GM19035 (cell line): ENCODE data around the gene GFER.
A peak's percentile ranks its signal among the peaks of the same experiment; 100 is the strongest.

Source experiments
- ATAC-seq: cut with Tn5 transposase; IDR thresholded peaks from one replicate; pipeline ENCODE4 v1.9.1; 2021; ENCODE audit not compliant: unreplicated experiment

GFER gene

GRCh38 chr16:1974157-1975070, 9.6 kb upstream of the GFER start:
- ATAC-seq, result no peak

- ATAC-seq, result no peak
These were observed 8.4 kb upstream of the GFER start for GRCh38 chr16:1975432-1976215.

DNA sequence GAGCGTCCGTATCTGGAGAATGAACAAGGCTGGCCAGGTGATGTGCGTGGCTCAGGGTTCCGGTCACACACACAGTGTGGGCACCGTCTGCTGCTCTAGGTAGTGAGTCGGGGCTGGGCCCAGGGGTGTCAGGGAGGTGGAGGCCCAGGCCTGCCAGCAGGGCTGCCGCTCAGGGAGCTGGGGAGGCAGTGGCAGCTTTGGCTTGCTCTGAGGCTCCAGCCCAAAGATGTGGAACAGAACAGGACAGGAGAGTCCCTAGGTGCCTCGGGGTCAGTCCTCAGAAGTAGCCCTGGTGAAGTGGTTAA, 7.8 kb upstream of the GFER start:
- no peak for ATAC-seq

GRCh38 chr16:1976951-1977874, 6.8 kb upstream of the GFER start:
- no peak for ATAC-seq

DNA sequence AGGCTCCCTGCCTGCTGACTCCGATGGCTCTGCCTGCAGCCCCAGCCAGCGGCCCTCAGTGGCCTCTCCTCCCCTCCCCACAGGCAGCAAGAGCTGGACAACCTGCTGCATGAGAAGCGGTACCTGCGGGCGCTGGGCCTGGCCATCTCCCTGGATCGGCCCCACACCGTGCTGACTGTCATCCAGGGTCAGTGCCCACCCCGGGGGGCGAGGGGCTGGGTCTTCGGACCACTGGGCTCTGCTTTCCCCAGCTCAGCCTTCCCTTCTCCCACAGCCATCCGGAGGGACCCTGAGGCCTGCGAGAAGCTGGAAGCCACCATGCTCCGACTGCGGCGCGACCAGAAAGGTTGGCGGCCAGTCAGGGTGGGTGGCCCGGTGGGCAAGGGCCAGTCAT, 6.1 kb upstream of the GFER start:
- no peak for ATAC-seq

DNA sequence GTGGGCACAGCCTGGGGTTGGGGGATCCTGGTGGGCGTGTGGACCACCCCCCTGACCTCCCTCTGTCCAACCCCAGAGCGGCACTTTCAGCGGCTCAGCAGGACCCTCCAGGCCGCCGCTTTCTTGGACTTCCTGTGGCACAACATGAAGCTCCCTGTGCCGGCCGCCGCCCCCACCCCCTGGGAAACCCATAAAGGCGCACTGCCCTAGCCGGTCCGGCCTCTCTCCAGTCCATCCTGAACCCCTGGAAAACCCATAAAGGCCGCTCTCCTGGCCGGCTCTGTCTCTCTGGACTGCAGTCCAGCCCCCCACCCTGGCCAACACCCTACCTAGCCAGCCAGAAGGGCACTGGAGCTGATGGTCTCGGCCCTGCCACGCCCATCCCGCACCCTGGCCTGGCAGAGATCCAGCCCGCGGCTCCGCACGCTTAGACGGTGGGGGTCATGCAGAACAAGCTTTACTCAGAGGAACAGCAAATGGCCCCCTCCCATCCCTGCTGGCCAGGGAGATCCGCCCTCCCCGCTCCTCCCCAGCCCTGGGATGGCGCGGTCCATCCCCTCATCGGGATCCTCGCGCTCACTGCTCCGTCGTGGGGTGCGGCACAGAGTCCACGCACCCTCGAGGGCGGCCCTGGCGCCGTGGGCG, 5.4 kb upstream of the GFER start:
- ATAC-seq, result no peak

GRCh38 chr16:1979271-1980029, 4.5 kb upstream of the GFER start:
- ATAC-seq, result no peak

DNA sequence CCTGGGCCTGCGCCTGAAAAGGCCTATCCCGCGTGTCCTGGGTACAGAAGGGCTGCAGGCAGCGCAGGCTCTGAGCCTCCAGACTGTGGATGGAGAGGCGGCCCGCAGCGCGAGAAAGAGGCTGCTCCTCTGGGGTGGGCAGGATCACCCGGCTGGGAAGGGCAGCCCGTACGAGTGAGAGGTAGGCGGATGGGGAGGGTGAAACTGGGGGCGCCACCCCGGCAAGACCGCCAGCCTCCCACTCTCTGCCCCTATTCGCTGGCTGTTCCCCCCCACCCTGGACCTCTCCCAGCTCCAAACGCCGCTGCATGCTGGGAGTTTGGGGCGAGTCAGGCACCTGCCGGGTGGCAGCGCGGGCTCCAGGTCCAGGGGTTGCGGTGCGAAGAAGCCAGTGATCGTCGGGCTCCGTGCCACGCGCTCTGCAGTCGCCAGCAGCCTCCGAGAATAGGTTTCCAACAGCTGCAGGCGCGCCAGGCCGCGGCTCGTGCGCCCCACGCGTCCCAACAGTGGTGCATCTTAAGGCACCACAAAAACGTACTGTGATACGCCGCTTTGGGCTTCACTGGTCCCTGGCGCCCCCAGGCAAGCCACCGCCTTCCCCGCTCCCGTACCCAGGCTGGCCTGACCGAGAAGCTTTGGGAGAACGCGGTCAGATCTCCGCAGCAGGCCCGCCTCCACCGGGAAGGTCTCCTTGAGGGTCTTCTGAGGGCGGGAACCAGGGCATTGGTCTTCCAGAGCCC, 3.8 kb upstream of the GFER start:
- ATAC-seq, result no peak

DNA sequence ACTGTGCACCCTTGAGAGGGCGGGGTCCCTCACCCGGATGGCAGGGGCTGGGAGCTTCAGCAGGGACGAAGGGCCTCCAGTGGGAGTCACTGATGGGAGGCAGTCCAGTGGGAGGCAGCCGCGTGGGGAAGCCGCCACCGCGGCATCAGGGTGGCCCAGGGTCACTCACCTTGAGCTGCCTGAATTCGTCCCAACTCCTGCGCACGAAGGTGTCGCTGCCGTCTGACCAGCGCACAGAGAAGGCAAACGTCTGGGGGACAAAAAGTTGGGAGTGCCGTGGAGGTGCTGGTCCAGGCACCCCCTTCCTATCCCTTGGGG, 3.3 kb upstream of the GFER start:
- no peak for ATAC-seq

DNA sequence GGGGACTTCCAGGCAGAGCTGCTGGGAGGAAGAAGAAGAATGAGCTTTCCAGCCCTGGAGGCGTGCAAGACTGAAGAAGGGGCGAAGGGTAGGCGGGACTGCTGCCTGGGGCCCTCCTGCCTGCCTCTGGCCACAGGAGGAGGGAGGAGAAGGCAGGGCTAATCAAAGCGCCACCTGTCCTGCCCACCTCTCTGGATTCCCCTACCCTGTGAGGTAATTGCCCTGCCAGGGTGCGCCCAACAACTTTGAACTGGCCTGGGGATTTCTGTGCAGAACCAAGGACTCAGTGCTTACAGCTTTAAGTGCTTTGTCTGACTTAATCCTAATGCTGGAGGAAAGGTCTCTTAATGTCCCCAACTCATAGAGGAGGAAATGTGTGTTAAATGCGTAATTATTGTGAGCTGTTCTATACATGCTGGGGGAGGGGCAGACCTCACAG, 2.6 kb upstream of the GFER start, which contains the start of gene NOXO1:
NOXO1 (minus strand) TSS at position 72 of the 439 bp plus-strand sequence. CDS start 290 bp downstream, outside the sequence.
- ATAC-seq, result no peak

GRCh38 chr16:1982013-1982433, 2.0 kb upstream of the GFER start:
- ATAC-seq, result no peak

DNA sequence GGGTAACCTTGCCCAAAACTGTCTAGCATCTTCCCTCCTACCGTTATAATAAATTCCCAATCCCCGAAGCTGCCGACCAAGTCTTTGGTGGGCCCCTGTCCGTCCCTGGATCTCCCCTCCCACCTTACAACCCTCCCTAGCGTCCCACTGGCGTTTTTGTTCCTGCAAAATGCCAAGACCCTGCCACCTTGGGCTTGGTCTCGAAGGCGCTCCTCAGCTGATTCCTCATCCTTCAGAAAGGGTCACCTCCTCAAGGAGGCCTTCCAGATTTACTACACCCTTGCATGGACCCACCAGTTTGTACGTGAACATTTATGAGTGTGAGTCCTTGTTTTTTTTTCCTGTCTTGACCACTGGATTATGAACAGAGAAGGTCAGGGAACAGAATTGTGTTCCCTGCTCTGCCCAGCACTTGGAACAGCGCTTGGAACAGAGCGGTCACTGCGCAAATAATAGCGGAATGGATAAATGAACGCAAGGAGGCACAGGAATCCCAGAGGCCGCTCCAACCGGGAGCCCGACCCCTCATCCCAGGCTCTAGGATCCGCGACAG, 926 bp upstream of the GFER start:
- ATAC-seq, result no peak

GRCh38 chr16:1984347-1985225, 593 bp downstream of the GFER start:
- peak; percentile 16 for ATAC-seq

- ATAC-seq, result no peak
These were observed 1.6 kb downstream of the GFER start for GRCh38 chr16:1985466-1986150.

- ATAC-seq, result no peak
These were observed 3.2 kb downstream of the GFER start for GRCh38 chr16:1987198-1987597.

DNA sequence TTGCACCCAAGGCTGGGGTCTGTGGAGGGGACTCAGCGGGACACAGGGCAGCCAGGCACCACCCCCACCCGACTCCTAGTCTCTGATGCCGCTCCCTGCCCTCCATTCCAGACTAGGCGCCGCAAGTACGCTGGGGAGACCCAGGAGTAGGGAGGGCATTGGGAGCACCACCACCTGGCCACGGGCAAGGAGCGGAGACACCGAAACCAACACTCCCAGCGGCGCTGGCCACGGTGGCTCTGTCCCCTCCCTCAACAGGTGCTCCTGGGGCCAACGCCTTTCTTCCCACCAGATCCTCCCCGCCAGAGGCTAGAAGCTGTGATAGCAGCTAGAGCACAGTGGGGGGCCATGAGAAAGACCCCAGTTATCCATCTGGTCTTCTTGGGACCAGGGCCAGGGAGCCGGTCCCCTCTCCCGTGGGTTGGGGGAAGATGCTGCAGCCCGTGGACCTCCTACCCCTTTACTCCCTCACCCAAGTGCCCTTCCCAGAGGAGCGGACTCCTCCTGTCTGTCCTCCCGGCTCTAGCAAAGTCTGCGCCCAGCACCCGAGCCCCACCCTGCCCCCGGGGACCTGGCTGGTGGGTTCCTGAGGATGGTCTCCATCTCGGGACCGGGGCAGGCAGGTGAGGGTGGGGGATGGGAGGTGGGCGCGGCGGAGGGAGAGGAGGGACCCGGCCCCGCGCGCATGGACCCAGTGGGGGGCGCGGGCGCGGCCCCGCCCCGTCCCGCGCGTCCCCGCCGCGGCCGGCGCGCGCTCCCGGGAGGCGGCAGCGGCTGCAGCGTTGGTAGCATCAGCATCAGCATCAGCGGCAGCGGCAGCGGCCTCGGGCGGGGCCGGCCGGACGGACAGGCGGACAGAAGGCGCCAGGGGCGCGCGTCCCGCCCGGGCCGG, 5.5 kb downstream of the GFER start, which contains the start of gene SYNGR3:
SYNGR3 (plus strand) TSS at position 762 of the 892 bp plus-strand sequence. CDS start 133 bp downstream, outside the sequence.
- ATAC-seq, result no peak

DNA sequence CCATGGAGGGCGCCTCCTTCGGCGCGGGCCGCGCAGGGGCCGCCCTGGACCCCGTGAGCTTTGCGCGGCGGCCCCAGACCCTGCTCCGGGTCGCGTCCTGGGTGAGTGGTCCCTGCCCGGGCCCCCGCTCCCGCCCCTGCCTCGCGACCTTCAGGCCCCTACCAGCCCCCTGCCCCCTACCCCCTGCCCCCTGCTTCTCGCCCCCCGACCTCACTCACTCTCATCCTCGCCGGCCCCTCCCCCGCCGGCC, 6.0 kb downstream of the GFER start:
- ATAC-seq, result no peak
